ENCODE results near the gene SNX10. TPM values are rescaled to one million over a fixed set of nuclear protein-coding genes. Genes with fewer than 3 reads are reported as not detected.

Gene SNX10
- total RNA-seq, 3 donors from 2014 or later: 13.4 to 24.6 (median 18.1) TPM

GRCh38 chr7:26374647-26375373 is 83.1 kb downstream of the SNX10 start:
- intact Hi-C loops (cut with DNase I; ENCODE audit: low total_unique reads): loop anchor here (5.0 kb wide), 1 partner anchor 772 kb away; the partner anchor contains the start of gene HOXA6
- TF ChIP-seq CTCF (IDR thresholded peaks at IDR 0.05) (no peak), POLR2AphosphoS5 (IDR thresholded peaks at IDR 0.05) (no peak), POLR2A (IDR thresholded peaks at IDR 0.05) (no peak)
- no peak overlapping the region for H3K27ac ChIP-seq
- peaks cover 0 to 6% of the 10 kb centered on the region in 2 donors for H3K4me1 ChIP-seq
- DNase-seq (ENCODE audit: low spot score in 2 of 2): no peak
- no peaks in the 10 kb centered on the region for H3K36me3 ChIP-seq
- no peaks in the 10 kb centered on the region for H3K9me3 ChIP-seq
- H3K27me3 ChIP-seq: peaks cover 4 to 94% of the 10 kb centered on the region in 2 donors
- H3K4me3 ChIP-seq: no peak overlapping the region

GRCh38 chr7:26375726-26376174 is 84.1 kb downstream of the SNX10 start:
- Histone ChIP-seq H3K9me3 (no peaks in the 10 kb centered on the region), H3K27ac (no peak overlapping the region), H3K4me1 (peaks cover 0 to 6% of the 10 kb centered on the region in 2 donors), H3K4me3 (peak overlapping the region; percentile 46 to 54 (median 49)), H3K27me3 (peaks cover 4 to 93% of the 10 kb centered on the region in 2 donors), H3K36me3 (no peaks in the 10 kb centered on the region)
- no peak for DNase-seq (ENCODE audit: low spot score in 2 of 2)
- no peak for TF ChIP-seq POLR2AphosphoS5 (IDR thresholded peaks at IDR 0.05)
- intact Hi-C loops (cut with DNase I; ENCODE audit: low total_unique reads): no loop called here

GRCh38 chr7:26376175-26376917 is 84.7 kb downstream of the SNX10 start:
- intact Hi-C loops (cut with DNase I; ENCODE audit: low total_unique reads): no loop called here
- Histone ChIP-seq H3K27me3 (peaks cover 4 to 90% of the 10 kb centered on the region in 2 donors), H3K4me3 (peak overlapping the region; percentile 46 to 54 (median 49)), H3K9me3 (no peaks in the 10 kb centered on the region), H3K36me3 (no peaks in the 10 kb centered on the region), H3K4me1 (peaks cover 0 to 6% of the 10 kb centered on the region in 2 donors), H3K27ac (no peak overlapping the region)
- TF ChIP-seq CTCF (IDR thresholded peaks at IDR 0.05): no peak
- TF ChIP-seq POLR2A (IDR thresholded peaks at IDR 0.05): no peak
- no peak for TF ChIP-seq POLR2AphosphoS5 (IDR thresholded peaks at IDR 0.05)
- DNase-seq (ENCODE audit: low spot score in 2 of 2): peak in 1 of 2 donors; percentile 60

GRCh38 chr7:26378016-26378415 is 86.4 kb downstream of the SNX10 start:
- intact Hi-C loops (cut with DNase I; ENCODE audit: low total_unique reads): no loop called here
- H3K27me3 ChIP-seq: peaks cover 4 to 74% of the 10 kb centered on the region in 2 donors

GRCh38 chr7:26379711-26380110 is 88.0 kb downstream of the SNX10 start:
- Histone ChIP-seq H3K4me1 (peaks cover 0 to 6% of the 10 kb centered on the region in 2 donors), H3K27me3 (peaks cover 4 to 64% of the 10 kb centered on the region in 2 donors), H3K4me3 (no peak overlapping the region), H3K9me3 (no peaks in the 10 kb centered on the region), H3K36me3 (no peaks in the 10 kb centered on the region), H3K27ac (no peak overlapping the region)
- intact Hi-C loops (cut with DNase I; ENCODE audit: low total_unique reads): no loop called here
- TF ChIP-seq CTCF (IDR thresholded peaks at IDR 0.05): no peak
- no peak for TF ChIP-seq POLR2A (IDR thresholded peaks at IDR 0.05)
- no peak for DNase-seq (ENCODE audit: low spot score in 2 of 2)

More at GRCh38 chr7:26378016-26378415, 86.4 kb downstream of the SNX10 start:
- DNase-seq (ENCODE audit: low spot score in 2 of 2): no peak
- no peaks in the 10 kb centered on the region for H3K9me3 ChIP-seq
- H3K27ac ChIP-seq: no peak overlapping the region
- H3K4me3 ChIP-seq: no peak overlapping the region
- H3K4me1 ChIP-seq: peaks cover 0 to 6% of the 10 kb centered on the region in 2 donors
- TF ChIP-seq POLR2AphosphoS5 (IDR thresholded peaks at IDR 0.05): no peak
- no peak for TF ChIP-seq CTCF (IDR thresholded peaks at IDR 0.05)
- TF ChIP-seq POLR2A (IDR thresholded peaks at IDR 0.05): no peak
- H3K36me3 ChIP-seq: no peaks in the 10 kb centered on the region

All from breast epithelium (tissue), 4 donors.